Keratinocyte (primary cell): ENCODE data around the gene NPHS1. TPM values are rescaled to one million over a fixed set of nuclear protein-coding genes. Genes with fewer than 3 reads are reported as not detected.

Source experiments
- DNase-seq: peaks from one replicate; pipeline ENCODE4 v3.0.0-alpha.2; 2011; ENCODE audit warnings: low read depth, missing footprints, low spot score
- FAIRE-seq: peaks from 2 replicates; lab custom pipeline; 2011; peaks lifted over from hg19 to GRCh38; lab: Jason Lieb, UNC
- H2AFZ ChIP-seq: 2 replicates; pipeline ENCODE4 v1.6.0; 2012; ENCODE audit warnings: low read length, control low read depth, inconsistent platforms; ENCODE audit not compliant: control insufficient read depth
- H3K27ac ChIP-seq: 2 replicates; pipeline ENCODE4 v1.5.1; 2011; ENCODE audit warnings: low read length; ENCODE audit not compliant: control insufficient read depth, insufficient read depth
- H3K27me3 ChIP-seq: 3 replicates; pipeline ENCODE4 v1.6.0; 2011; ENCODE audit warnings: low read length; ENCODE audit not compliant: control insufficient read depth, insufficient read depth; ENCODE audit errors: extremely low read depth
- H3K36me3 ChIP-seq, 2 experiments: 2 replicates in 1 of 2; 3 replicates in 1 of 2; pipeline ENCODE4 v1.5.1; 2011; ENCODE audit warnings: low read length in 2 of 2, mild to moderate bottlenecking in 1 of 2; ENCODE audit not compliant: control insufficient read depth in 2 of 2, insufficient read depth in 2 of 2; ENCODE audit errors: extremely low read depth in 1 of 2
- H3K4me1 ChIP-seq: 3 replicates; pipeline ENCODE4 v1.5.1; 2011; ENCODE audit warnings: low read length; ENCODE audit not compliant: control insufficient read depth, insufficient read depth; ENCODE audit errors: extremely low read depth
- H3K4me2 ChIP-seq: 3 replicates; pipeline ENCODE4 v1.6.0; 2011; ENCODE audit warnings: low read depth, low read length; ENCODE audit not compliant: control insufficient read depth, insufficient read depth; ENCODE audit errors: extremely low read depth
- H3K4me3 ChIP-seq, 3 experiments: fragments of 200-600 bp in 1 of 3; sonication (generic) in 1 of 3; 2 replicates in 2 of 3; 3 replicates in 1 of 3; pipeline ENCODE4 v1.5.1; 2011 to 2016; ENCODE audit warnings: low read length in 3 of 3, mild to moderate bottlenecking in 3 of 3, control low read depth in 2 of 3, inconsistent platforms in 1 of 3, low read depth in 1 of 3, mixed read lengths in 1 of 3, mixed run types in 1 of 3, moderate library complexity in 1 of 3; ENCODE audit not compliant: control insufficient read depth in 2 of 3, insufficient read depth in 2 of 3; ENCODE audit errors: extremely low read depth in 1 of 3
- H3K79me2 ChIP-seq: 2 replicates; pipeline ENCODE4 v1.6.0; 2012; ENCODE audit warnings: low read length; ENCODE audit not compliant: control insufficient read depth, insufficient read depth
- H3K9ac ChIP-seq: 3 replicates; pipeline ENCODE4 v1.6.0; 2011; ENCODE audit warnings: low read length; ENCODE audit not compliant: control insufficient read depth, insufficient read depth; ENCODE audit errors: extremely low read depth
- H3K9me1 ChIP-seq: 3 replicates; pipeline ENCODE4 v1.6.0; 2011; ENCODE audit warnings: low read length; ENCODE audit not compliant: control insufficient read depth, insufficient read depth; ENCODE audit errors: extremely low read depth
- H3K9me3 ChIP-seq: 2 replicates; pipeline ENCODE4 v1.5.1; 2012; ENCODE audit warnings: low read depth, low read length; ENCODE audit not compliant: control insufficient read depth
- H4K20me1 ChIP-seq: 3 replicates; pipeline ENCODE4 v1.6.0; 2011; ENCODE audit warnings: low read length; ENCODE audit not compliant: control insufficient read depth, insufficient read depth; ENCODE audit errors: extremely low read depth
- CTCF ChIP-seq, 3 experiments: IDR thresholded peaks in 1 of 3; conservative IDR thresholded peaks in 1 of 3; optimal IDR thresholded peaks in 1 of 3; 2 replicates in 2 of 3; 3 replicates in 1 of 3; pipeline versions ENCODE3 to v1.5.1; 2011; ENCODE audit warnings: low read length in 3 of 3, mild to moderate bottlenecking in 3 of 3, moderate library complexity in 2 of 3, control low read depth in 1 of 3, inconsistent platforms in 1 of 3; ENCODE audit not compliant: insufficient read depth in 2 of 3; ENCODE audit errors: extremely low read depth in 1 of 3
- EZH2 ChIP-seq: IDR thresholded peaks from one replicate; pipeline ENCODE4 v1.6.1; 2012; ENCODE audit warnings: inconsistent platforms, mild to moderate bottlenecking, low read length, moderate library complexity
- dilution Hi-C: fragments of 300-500 bp; cut with MboI; formaldehyde crosslinking; loops from one replicate; pipeline ENCODE4 v1.7.0; 2020; ENCODE audit warnings: low sequenced_read_pairs; ENCODE audit not compliant: extremely low pct_ligation_motif_present
- polyA plus RNA-seq, 5 experiments: library from polyadenylated mRNA; depleted of rRNA in 3 of 5; stranded (reverse) in 3 of 5; stranded (forward) in 1 of 5; unstranded in 1 of 5; fragments of >200 nt; gene quantifications; 1 replicate in 1 of 5; 2 replicates in 3 of 5; 3 replicates in 1 of 5; pipeline versions ENCODE4 v1.2.1 to v1.2.3, GENCODE V29; 2011 to 2012; ENCODE audit warnings: missing spikeins in 2 of 5, low read depth in 1 of 5, low replicate concordance in 1 of 5

Gene NPHS1
- polyA plus RNA-seq, 1 donor (not counting 4 experiments of a cell fraction or from before 2014, with no cell fraction given): not detected

GRCh38 chr19:35779033-35779432 lies 73.3 kb downstream of the NPHS1 start:
- H4K20me1 ChIP-seq: no peaks in the 10 kb centered on the region
- no peak overlapping the region for H3K9ac ChIP-seq
- no peak overlapping the region for H3K4me2 ChIP-seq
- dilution Hi-C loops: no loop called here
- no peaks in the 10 kb centered on the region for H3K27me3 ChIP-seq
- FAIRE-seq (no peak), DNase-seq (no peak)
- TF ChIP-seq EZH2 (no peak), CTCF (optimal IDR thresholded peaks at IDR 0.05 in 1 of 3, IDR thresholded peaks at IDR 0.05 in 1 of 3, conservative IDR thresholded peaks at IDR 0.05 in 1 of 3; ENCODE audit: extremely low read depth in 1 of 3, insufficient read depth in 2 of 3, low read length in 3 of 3) (no peak)
- no peaks in the 10 kb centered on the region for H3K9me3 ChIP-seq
- H3K9me1 ChIP-seq: no peaks in the 10 kb centered on the region
- H3K27ac ChIP-seq: no peak overlapping the region
- H3K36me3 ChIP-seq: no peaks in the 10 kb centered on the region
- H3K79me2 ChIP-seq: no peaks in the 10 kb centered on the region
- peaks cover 4% of the 10 kb centered on the region for H3K4me1 ChIP-seq
- no peak overlapping the region for H3K4me3 ChIP-seq
- H2AFZ ChIP-seq: no peak overlapping the region

- Histone ChIP-seq H4K20me1 (no peaks in the 10 kb centered on the region), H3K9ac (no peak overlapping the region), H3K4me1 (peaks cover 4% of the 10 kb centered on the region), H3K27me3 (no peaks in the 10 kb centered on the region), H3K27ac (no peak overlapping the region), H3K9me1 (no peaks in the 10 kb centered on the region), H3K4me2 (no peak overlapping the region), H2AFZ (no peak overlapping the region), H3K79me2 (no peaks in the 10 kb centered on the region), H3K4me3 (no peak overlapping the region), H3K9me3 (no peaks in the 10 kb centered on the region), H3K36me3 (no peaks in the 10 kb centered on the region)
- DNase-seq (no peak), FAIRE-seq (no peak)
- dilution Hi-C loops: no loop called here
- TF ChIP-seq EZH2: no peak
- no peak for TF ChIP-seq CTCF (optimal IDR thresholded peaks at IDR 0.05 in 1 of 3, IDR thresholded peaks at IDR 0.05 in 1 of 3, conservative IDR thresholded peaks at IDR 0.05 in 1 of 3; ENCODE audit: extremely low read depth in 1 of 3, insufficient read depth in 2 of 3, low read length in 3 of 3)
Measured at GRCh38 chr19:35777961-35778360, 74.3 kb downstream of the NPHS1 start.
